Upper lobe of right lung (tissue), 1 donor: ENCODE results near the gene S100A10. TPM values are rescaled to one million over a fixed set of nuclear protein-coding genes. Genes with fewer than 3 reads are reported as not detected.

Experiments used
- ATAC-seq: fragments of 200-7000 bp; cut with Tn5 transposase; one replicate; pipeline ENCODE4 v1.9.1; 2020; ENCODE audit warnings: mild to moderate bottlenecking, moderate library complexity
- DNase-seq: peaks from one replicate; pipeline ENCODE4 v3.0.0-alpha.2; 2020
- H3K27ac ChIP-seq: fragments of 200-600 bp; one replicate; pipeline ENCODE4 v1.8.0; 2022
- H3K27me3 ChIP-seq: fragments of 200-600 bp; one replicate; pipeline ENCODE4 v1.8.0; 2022; ENCODE audit warnings: mild to moderate bottlenecking
- H3K36me3 ChIP-seq: fragments of 200-600 bp; one replicate; pipeline ENCODE4 v1.8.0; 2022
- H3K4me1 ChIP-seq: fragments of 200-600 bp; one replicate; pipeline ENCODE4 v1.8.0; 2022
- H3K4me3 ChIP-seq: fragments of 200-600 bp; one replicate; pipeline ENCODE4 v1.8.0; 2022; ENCODE audit warnings: mild to moderate bottlenecking
- H3K9me3 ChIP-seq: fragments of 200-600 bp; one replicate; pipeline ENCODE4 v1.8.0; 2022
- CTCF ChIP-seq: fragments of 200-600 bp; IDR thresholded peaks from one replicate; pipeline ENCODE4 v1.8.0; 2022; ENCODE audit warnings: antibody characterized with exemption
- intact Hi-C: fragments of 100-400 bp; cut with DNase I; formaldehyde crosslinking; loops from one replicate; pipeline ENCODE4 v1.11.0; 2022
- total RNA-seq: library from RNA; stranded (reverse); fragmentation: NEBNext Ultra II Directional; extraction: Animal tissue kit (Norgen Biotek cat#: 25700); gene quantifications from one replicate; pipeline ENCODE4 v1.2.1, GENCODE V29; 2021
- donor health status: DM: no; HTN: yes; CAD: no; lungs with severe emphysema.

Gene S100A10
- total RNA-seq, 1 donor from 2014 or later = 643 TPM

- peak overlapping the region; percentile 77 for H3K4me3 ChIP-seq
- no peak for DNase-seq
- H3K36me3 ChIP-seq = peaks cover 15% of the 10 kb centered on the region
- no peak for ATAC-seq
- intact Hi-C loops = no loop called here
- no peak for TF ChIP-seq CTCF
- peak overlapping the region; percentile 90 for H3K27ac ChIP-seq
- peaks cover 64% of the 10 kb centered on the region for H3K4me1 ChIP-seq
- no peaks in the 10 kb centered on the region for H3K9me3 ChIP-seq
- no peaks in the 10 kb centered on the region for H3K27me3 ChIP-seq
Observed at GRCh38 chr1:151990058-151990855, 3.4 kb downstream of the S100A10 start.

GRCh38 chr1:151989211-151989862 lies 4.3 kb downstream of the S100A10 start:
- peak overlapping the region; percentile 77 for H3K4me3 ChIP-seq
- no peak for TF ChIP-seq CTCF
- intact Hi-C loops = no loop called here
- no peaks in the 10 kb centered on the region for H3K9me3 ChIP-seq
- peaks cover 24% of the 10 kb centered on the region for H3K36me3 ChIP-seq
- H3K27ac ChIP-seq = peak overlapping the region; percentile 90
- peaks cover 66% of the 10 kb centered on the region for H3K4me1 ChIP-seq
- DNase-seq (peak; percentile 85), ATAC-seq (peak; percentile 56)
- H3K27me3 ChIP-seq = no peaks in the 10 kb centered on the region

- H3K36me3 ChIP-seq = peaks cover 33% of the 10 kb centered on the region
Observed at GRCh38 chr1:151988405-151988923, 5.2 kb downstream of the S100A10 start.

GRCh38 chr1:151986501-151987190 lies 7.0 kb downstream of the S100A10 start:
- Histone ChIP-seq H3K27me3 (no peaks in the 10 kb centered on the region), H3K27ac (no peak overlapping the region), H3K9me3 (no peaks in the 10 kb centered on the region), H3K4me1 (peaks cover 63% of the 10 kb centered on the region), H3K4me3 (no peak overlapping the region), H3K36me3 (peaks cover 51% of the 10 kb centered on the region)
- intact Hi-C loops = no loop called here
- ATAC-seq (no peak), DNase-seq (no peak)
- TF ChIP-seq CTCF = no peak

More at GRCh38 chr1:151988405-151988923, 5.2 kb downstream of the S100A10 start:
- no peak for DNase-seq
- Histone ChIP-seq H3K4me1 (peaks cover 71% of the 10 kb centered on the region), H3K27ac (peak overlapping the region; percentile 90), H3K27me3 (no peaks in the 10 kb centered on the region), H3K9me3 (no peaks in the 10 kb centered on the region), H3K4me3 (peak overlapping the region; percentile 77)
- intact Hi-C loops = no loop called here
- no peak for TF ChIP-seq CTCF
- ATAC-seq = peak; percentile 5

- peaks cover 54% of the 10 kb centered on the region for H3K4me1 ChIP-seq
- H3K27ac ChIP-seq = no peak overlapping the region
- intact Hi-C loops = no loop called here
Observed at GRCh38 chr1:151985768-151986167, 7.9 kb downstream of the S100A10 start.

More at GRCh38 chr1:151985768-151986167, 7.9 kb downstream of the S100A10 start:
- ATAC-seq (no peak), DNase-seq (no peak)
- Histone ChIP-seq H3K36me3 (peaks cover 60% of the 10 kb centered on the region), H3K4me3 (no peak overlapping the region), H3K9me3 (no peaks in the 10 kb centered on the region), H3K27me3 (no peaks in the 10 kb centered on the region)
- TF ChIP-seq CTCF = no peak
